Trophoblast cell (in vitro differentiated cells and primary cell): Measurements from ENCODE around the gene DAB1.

Source experiments
- DNase-seq, 2 donors: peaks; one replicate each; pipeline ENCODE4 v3.0.0-alpha.2; 2016
- H2AFZ ChIP-seq: 2 replicates; pipeline ENCODE4 v1.6.1; 2013; ENCODE audit warnings: low read length, moderate library complexity, mild to moderate bottlenecking; ENCODE audit not compliant: insufficient read depth, poor library complexity
- H2AK5ac ChIP-seq: 2 replicates; pipeline ENCODE4 v1.6.1; 2013; ENCODE audit warnings: mild to moderate bottlenecking, low read length
- H2BK120ac ChIP-seq: 2 replicates; pipeline ENCODE4 v1.6.1; 2013; ENCODE audit warnings: low read length, mild to moderate bottlenecking, moderate library complexity; ENCODE audit not compliant: insufficient read depth, poor library complexity
- H2BK12ac ChIP-seq: 2 replicates; pipeline ENCODE4 v1.6.1; 2013; ENCODE audit warnings: mild to moderate bottlenecking, low read length, moderate library complexity
- H2BK5ac ChIP-seq: 2 replicates; pipeline ENCODE4 v1.6.1; 2013; ENCODE audit warnings: low read length, low read depth, moderate library complexity, mild to moderate bottlenecking; ENCODE audit not compliant: poor library complexity
- H3K14ac ChIP-seq: 2 replicates; pipeline ENCODE4 v1.6.1; 2013; ENCODE audit warnings: mild to moderate bottlenecking, low read length
- H3K18ac ChIP-seq: 2 replicates; pipeline ENCODE4 v1.6.1; 2013; ENCODE audit warnings: mild to moderate bottlenecking, low read length
- H3K23ac ChIP-seq: 2 replicates; pipeline ENCODE4 v1.6.1; 2013; ENCODE audit warnings: low read length
- H3K27ac ChIP-seq: 2 replicates; pipeline ENCODE4 v1.5.1; 2013; ENCODE audit warnings: low read depth, mild to moderate bottlenecking, inconsistent platforms, low read length, moderate library complexity
- H3K27me3 ChIP-seq: 2 replicates; pipeline ENCODE4 v1.6.1; 2013; ENCODE audit warnings: inconsistent platforms, mild to moderate bottlenecking, low read length, moderate library complexity; ENCODE audit not compliant: insufficient read depth
- H3K36me3 ChIP-seq, 2 experiments: 1 replicate in 1 of 2; 2 replicates in 1 of 2; pipeline ENCODE4 v1.6.1; 2013; ENCODE audit warnings: low read length in 2 of 2, mild to moderate bottlenecking in 2 of 2, moderate library complexity in 1 of 2; ENCODE audit not compliant: insufficient read depth in 2 of 2, control insufficient read depth in 1 of 2
- H3K4ac ChIP-seq: 2 replicates; pipeline ENCODE4 v1.6.1; 2013; ENCODE audit warnings: low read depth, mild to moderate bottlenecking, low read length, moderate library complexity
- H3K4me1 ChIP-seq, 2 experiments: 1 replicate in 1 of 2; 2 replicates in 1 of 2; pipeline ENCODE4 v1.6.1; 2013; ENCODE audit warnings: low read length in 2 of 2, mild to moderate bottlenecking in 2 of 2, moderate library complexity in 1 of 2; ENCODE audit not compliant: insufficient read depth in 2 of 2, control insufficient read depth in 1 of 2
- H3K4me2 ChIP-seq: 2 replicates; pipeline ENCODE4 v1.6.1; 2013; ENCODE audit warnings: inconsistent platforms, mild to moderate bottlenecking, low read length, moderate library complexity
- H3K4me3 ChIP-seq: 2 replicates; pipeline ENCODE4 v1.5.1; 2013; ENCODE audit warnings: mild to moderate bottlenecking, low read depth, low read length, inconsistent platforms
- H3K79me1 ChIP-seq: one replicate; pipeline ENCODE4 v1.6.1; 2013; ENCODE audit warnings: low read length
- H3K79me2 ChIP-seq: 2 replicates; pipeline ENCODE4 v1.6.1; 2013; ENCODE audit warnings: low read length, mild to moderate bottlenecking; ENCODE audit not compliant: control insufficient read depth, insufficient read depth, poor library complexity
- H3K9ac ChIP-seq: 2 replicates; pipeline ENCODE4 v1.6.1; 2013; ENCODE audit warnings: mild to moderate bottlenecking, low read length
- H3K9me3 ChIP-seq: 2 replicates; pipeline ENCODE4 v1.6.1; 2013; ENCODE audit warnings: low read depth, mild to moderate bottlenecking, control low read depth, inconsistent platforms, low read length; ENCODE audit not compliant: insufficient read depth
- H4K12ac ChIP-seq: 2 replicates; pipeline ENCODE4 v1.6.1; 2013; ENCODE audit warnings: low read depth, mild to moderate bottlenecking, low read length, moderate library complexity
- H4K8ac ChIP-seq: 2 replicates; pipeline ENCODE4 v1.6.1; 2013; ENCODE audit warnings: low read depth, mild to moderate bottlenecking, low read length, moderate library complexity
- H4K91ac ChIP-seq: one replicate; pipeline ENCODE4 v1.6.1; 2013; ENCODE audit warnings: low read depth, mild to moderate bottlenecking, low read length, moderate library complexity
- WGBS: extraction: QIAGEN DNeasy Blood & Tissue Kit; methylation state at CpG from one replicate; pipeline ENCODE4 v1.1.7; 2013; ENCODE audit warnings: missing lambda C conversion rate; ENCODE audit not compliant: insufficient read length, insufficient coverage; ENCODE audit errors: extremely low coverage; 5-methylcytosine and 5-hydroxymethylcytosine counted together

Gene DAB1

DNA sequence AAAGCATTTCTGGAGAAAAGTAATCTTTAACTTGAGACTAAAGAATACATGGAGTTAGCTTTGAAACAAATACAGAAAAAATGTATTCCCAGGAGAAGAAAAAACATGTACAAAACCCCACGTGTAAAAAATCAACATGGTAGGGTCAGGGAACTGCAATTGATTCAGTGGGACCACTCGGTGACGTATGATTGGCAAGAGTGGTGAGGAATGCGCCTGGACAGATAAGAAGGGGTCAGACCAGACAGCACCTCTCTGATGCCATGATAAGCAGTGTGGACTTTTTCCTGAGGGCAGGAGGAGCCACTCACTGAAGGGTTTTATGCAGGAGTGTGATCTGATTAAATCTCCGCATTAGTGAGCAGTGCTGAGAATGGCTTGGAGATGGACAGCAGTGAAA is 142.5 kb downstream of the DAB1 start:
- peaks cover 8% of the 10 kb centered on the region for H3K79me1 ChIP-seq
- H3K4me1 ChIP-seq = peaks cover 10 to 13% of the 10 kb centered on the region in 2 experiments
- no peak overlapping the region for H2BK12ac ChIP-seq
- no peaks in the 10 kb centered on the region for H3K27me3 ChIP-seq
- H3K18ac ChIP-seq = no peak overlapping the region
- H2BK120ac ChIP-seq = peak overlapping the region; percentile 73
- no peak overlapping the region for H2AFZ ChIP-seq
- H3K27ac ChIP-seq = peak overlapping the region; percentile 88
- H3K4me2 ChIP-seq = no peak overlapping the region
- H2AK5ac ChIP-seq = no peak overlapping the region
- no peak overlapping the region for H3K4me3 ChIP-seq
- H2BK5ac ChIP-seq = peak overlapping the region; percentile 73
- H3K79me2 ChIP-seq = no peaks in the 10 kb centered on the region
- H3K23ac ChIP-seq = no peak overlapping the region
- peak overlapping the region; percentile 37 for H3K14ac ChIP-seq
- no peaks in the 10 kb centered on the region for H3K36me3 ChIP-seq
- DNase-seq = peak in 1 of 2 donors; percentile 18
- no CpG with 5 or more reads among the region's 5 CpGs for WGBS
- H3K9ac ChIP-seq = no peak overlapping the region
- no peaks in the 10 kb centered on the region for H3K9me3 ChIP-seq
- H4K12ac ChIP-seq = no peak overlapping the region
- H4K8ac ChIP-seq = no peak overlapping the region
- no peak overlapping the region for H3K4ac ChIP-seq
- no peak overlapping the region for H4K91ac ChIP-seq

DNA sequence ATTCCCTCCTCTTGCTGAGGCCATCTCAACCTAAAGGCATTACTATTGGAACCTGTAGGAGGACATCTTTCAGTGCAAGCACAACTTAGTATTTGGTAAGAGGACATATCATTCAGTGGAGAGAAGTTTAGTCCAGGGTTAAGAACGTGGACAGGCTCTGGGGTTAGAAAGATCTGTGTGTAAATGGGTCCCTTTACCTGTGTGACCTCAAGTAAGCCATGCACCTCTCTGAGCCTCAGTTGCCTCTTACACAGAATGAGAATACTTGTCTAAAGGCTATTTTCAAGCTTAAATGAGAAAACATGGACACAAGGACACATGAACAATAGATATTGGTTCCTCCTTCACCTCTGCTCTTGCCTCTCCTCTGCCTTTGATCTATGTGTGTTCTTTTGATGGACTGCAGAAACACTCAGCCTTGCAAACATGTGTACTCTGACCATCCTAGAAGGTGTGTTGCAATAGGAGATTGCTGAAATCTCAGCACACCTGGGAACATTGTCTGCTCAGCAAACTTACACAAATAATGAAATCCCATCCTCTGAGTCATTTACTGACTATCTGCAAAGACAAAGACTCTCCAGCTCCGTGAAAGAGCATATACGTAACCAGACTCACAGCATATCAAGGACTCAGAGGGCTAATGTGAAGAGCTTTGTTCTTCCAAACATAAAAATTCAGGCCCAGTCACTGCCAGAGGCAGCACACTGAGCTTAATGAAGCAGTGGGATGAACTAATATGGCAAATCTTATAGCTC is 143.8 kb downstream of the DAB1 start:
- H3K18ac ChIP-seq = no peak overlapping the region
- no peak overlapping the region for H4K8ac ChIP-seq
- no peak overlapping the region for H3K4ac ChIP-seq
- peak; percentile 66 to 91 for DNase-seq
- H3K79me1 ChIP-seq = peaks cover 8% of the 10 kb centered on the region
- no peak overlapping the region for H2BK12ac ChIP-seq
- H2AK5ac ChIP-seq = no peak overlapping the region
- no peaks in the 10 kb centered on the region for H3K27me3 ChIP-seq
- H3K4me2 ChIP-seq = peak overlapping the region; percentile 39
- no peak overlapping the region for H3K4me3 ChIP-seq
- H3K9ac ChIP-seq = no peak overlapping the region
- H3K9me3 ChIP-seq = no peaks in the 10 kb centered on the region
- peak overlapping the region; percentile 79 for H3K27ac ChIP-seq
- no peak overlapping the region for H3K23ac ChIP-seq
- H2BK120ac ChIP-seq = no peak overlapping the region
- H3K79me2 ChIP-seq = no peaks in the 10 kb centered on the region
- H3K14ac ChIP-seq = no peak overlapping the region
- H4K12ac ChIP-seq = no peak overlapping the region
- H3K36me3 ChIP-seq = no peaks in the 10 kb centered on the region
- no CpG with 5 or more reads among the region's 3 CpGs for WGBS
- no peak overlapping the region for H4K91ac ChIP-seq
- H2AFZ ChIP-seq = no peak overlapping the region
- no peak overlapping the region for H2BK5ac ChIP-seq
- H3K4me1 ChIP-seq = peaks cover 10 to 13% of the 10 kb centered on the region in 2 experiments

DNA sequence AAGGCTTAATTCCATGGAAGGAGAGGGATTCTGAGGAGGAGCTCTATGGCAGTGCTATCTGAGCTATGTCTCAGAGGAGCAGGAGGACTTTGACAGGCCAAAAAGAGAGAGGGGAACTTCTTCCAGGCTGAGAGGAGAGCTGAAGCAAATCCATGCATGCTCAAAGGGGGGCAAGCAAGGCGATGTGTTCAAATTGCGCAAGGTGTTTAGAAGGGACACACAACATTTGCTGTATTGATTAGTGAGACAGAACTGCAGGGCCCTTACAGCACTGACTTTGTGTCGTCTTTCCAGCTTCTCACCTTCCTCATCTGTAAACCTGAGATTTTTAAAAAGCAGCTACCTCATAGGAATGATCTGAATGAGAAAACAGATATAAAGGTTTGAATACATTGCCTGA is 145.3 kb downstream of the DAB1 start:
- no CpG with 5 or more reads among the region's 3 CpGs for WGBS
- H2BK5ac ChIP-seq = no peak overlapping the region
- H2BK12ac ChIP-seq = peak overlapping the region; percentile 76
- H2AFZ ChIP-seq = no peak overlapping the region
- H3K27ac ChIP-seq = no peak overlapping the region
- H3K14ac ChIP-seq = no peak overlapping the region
- peaks cover 10 to 13% of the 10 kb centered on the region in 2 experiments for H3K4me1 ChIP-seq
- H3K79me2 ChIP-seq = no peaks in the 10 kb centered on the region
- H2BK120ac ChIP-seq = peak overlapping the region; percentile 43
- H3K79me1 ChIP-seq = peaks cover 8% of the 10 kb centered on the region
- no peak overlapping the region for H3K4me3 ChIP-seq
- H2AK5ac ChIP-seq = peak overlapping the region; percentile 29
- H3K4ac ChIP-seq = no peak overlapping the region
- no peak overlapping the region for H4K12ac ChIP-seq
- no peaks in the 10 kb centered on the region for H3K36me3 ChIP-seq
- H4K8ac ChIP-seq = peak overlapping the region; percentile 38
- peak overlapping the region; percentile 37 for H4K91ac ChIP-seq
- no peak for DNase-seq
- H3K23ac ChIP-seq = no peak overlapping the region
- H3K9me3 ChIP-seq = no peaks in the 10 kb centered on the region
- no peaks in the 10 kb centered on the region for H3K27me3 ChIP-seq
- no peak overlapping the region for H3K4me2 ChIP-seq
- H3K18ac ChIP-seq = no peak overlapping the region
- H3K9ac ChIP-seq = no peak overlapping the region

DNA sequence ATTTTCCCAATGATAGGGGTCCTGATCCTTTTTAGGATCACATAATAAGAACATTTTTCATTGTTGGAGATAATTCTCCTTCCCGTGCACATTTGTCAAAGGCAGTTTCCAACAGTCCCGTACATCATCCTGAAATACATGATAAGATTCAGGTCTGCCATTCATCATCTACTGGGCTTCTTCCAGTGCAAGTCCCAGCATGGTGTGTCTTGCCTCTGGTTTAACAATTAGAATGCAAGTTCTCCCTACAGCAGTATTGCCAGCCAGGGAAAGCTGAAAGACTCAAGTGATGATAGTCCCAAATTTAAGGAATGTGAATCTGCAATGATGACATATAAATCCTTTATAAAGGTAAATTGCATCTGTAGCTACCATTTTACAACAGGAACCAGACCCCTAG is 146.2 kb downstream of the DAB1 start:
- no CpG with 5 or more reads among the region's 2 CpGs for WGBS

More for the DNA sequence above, 146.2 kb downstream of the DAB1 start:
- Histone ChIP-seq H3K4me3 (no peak overlapping the region), H3K4me2 (no peak overlapping the region), H2BK12ac (no peak overlapping the region), H4K8ac (no peak overlapping the region), H3K4ac (no peak overlapping the region), H3K79me1 (peaks cover 8% of the 10 kb centered on the region), H2AK5ac (no peak overlapping the region), H3K27me3 (no peaks in the 10 kb centered on the region), H3K36me3 (no peaks in the 10 kb centered on the region), H3K4me1 (peaks cover 10 to 13% of the 10 kb centered on the region in 2 experiments), H4K12ac (no peak overlapping the region), H3K9me3 (no peaks in the 10 kb centered on the region), H2BK5ac (no peak overlapping the region), H3K14ac (no peak overlapping the region), H3K79me2 (no peaks in the 10 kb centered on the region), H3K27ac (no peak overlapping the region), H2BK120ac (no peak overlapping the region), H2AFZ (no peak overlapping the region), H3K9ac (no peak overlapping the region), H4K91ac (no peak overlapping the region), H3K18ac (no peak overlapping the region), H3K23ac (no peak overlapping the region)
- no peak for DNase-seq
